ENCODE results near the gene STAC2. TPM values are rescaled to one million over a fixed set of nuclear protein-coding genes. Genes with fewer than 3 reads are reported as not detected.

Gene STAC2
- total RNA-seq, 6 experiments from 2014 or later = not detected

DNA sequence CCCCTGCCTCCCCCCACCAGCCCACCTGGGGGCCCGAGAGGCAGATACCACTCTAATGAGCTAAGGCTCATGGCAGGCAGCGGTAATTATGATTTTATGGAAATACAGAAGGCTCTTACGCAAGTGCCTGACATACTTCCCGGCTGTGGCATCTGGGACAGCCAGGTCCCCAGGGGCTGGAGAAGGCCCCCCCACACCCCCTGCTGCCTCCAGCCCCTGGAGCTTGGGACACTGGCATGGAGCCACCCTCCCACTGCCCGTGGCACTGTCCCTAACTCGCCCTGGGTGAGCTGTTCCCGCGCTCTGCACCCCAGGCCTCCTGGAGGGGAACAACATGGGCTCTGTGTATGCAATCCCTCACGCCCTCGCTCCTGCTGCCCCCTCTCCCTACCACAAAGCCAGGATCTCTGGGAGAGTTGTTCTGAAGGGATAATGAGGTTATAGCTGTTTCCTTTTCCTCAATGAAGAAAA lies 5.4 kb upstream of the STAC2 start:
- H3K9me3 Mint-ChIP-seq = no peaks in the 10 kb centered on the region; the same call in 1 of the 2 replicates
- H3K27ac Mint-ChIP-seq = 0 out of 2 replicates have a peak overlapping the region, but pooled peaks have one; percentile 61
- H3K36me3 Mint-ChIP-seq (ENCODE audit: low read depth) = no peaks in the 10 kb centered on the region
- DNase-seq = no peak
- peaks cover 5% of the 10 kb centered on the region for H3K27me3 Mint-ChIP-seq (ENCODE audit: insufficient read depth)
- TF ChIP-seq, protein P1, sequence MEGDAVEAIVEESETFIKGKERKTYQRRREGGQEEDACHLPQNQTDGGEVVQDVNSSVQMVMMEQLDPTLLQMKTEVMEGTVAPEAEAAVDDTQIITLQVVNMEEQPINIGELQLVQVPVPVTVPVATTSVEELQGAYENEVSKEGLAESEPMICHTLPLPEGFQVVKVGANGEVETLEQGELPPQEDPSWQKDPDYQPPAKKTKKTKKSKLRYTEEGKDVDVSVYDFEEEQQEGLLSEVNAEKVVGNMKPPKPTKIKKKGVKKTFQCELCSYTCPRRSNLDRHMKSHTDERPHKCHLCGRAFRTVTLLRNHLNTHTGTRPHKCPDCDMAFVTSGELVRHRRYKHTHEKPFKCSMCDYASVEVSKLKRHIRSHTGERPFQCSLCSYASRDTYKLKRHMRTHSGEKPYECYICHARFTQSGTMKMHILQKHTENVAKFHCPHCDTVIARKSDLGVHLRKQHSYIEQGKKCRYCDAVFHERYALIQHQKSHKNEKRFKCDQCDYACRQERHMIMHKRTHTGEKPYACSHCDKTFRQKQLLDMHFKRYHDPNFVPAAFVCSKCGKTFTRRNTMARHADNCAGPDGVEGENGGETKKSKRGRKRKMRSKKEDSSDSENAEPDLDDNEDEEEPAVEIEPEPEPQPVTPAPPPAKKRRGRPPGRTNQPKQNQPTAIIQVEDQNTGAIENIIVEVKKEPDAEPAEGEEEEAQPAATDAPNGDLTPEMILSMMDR (IDR thresholded peaks at IDR 0.05) = no peak
- H3K4me1 Mint-ChIP-seq (ENCODE audit: low read depth) = peaks cover 27% of the 10 kb centered on the region
- H3K4me3 Mint-ChIP-seq = no peak overlapping the region

DNA sequence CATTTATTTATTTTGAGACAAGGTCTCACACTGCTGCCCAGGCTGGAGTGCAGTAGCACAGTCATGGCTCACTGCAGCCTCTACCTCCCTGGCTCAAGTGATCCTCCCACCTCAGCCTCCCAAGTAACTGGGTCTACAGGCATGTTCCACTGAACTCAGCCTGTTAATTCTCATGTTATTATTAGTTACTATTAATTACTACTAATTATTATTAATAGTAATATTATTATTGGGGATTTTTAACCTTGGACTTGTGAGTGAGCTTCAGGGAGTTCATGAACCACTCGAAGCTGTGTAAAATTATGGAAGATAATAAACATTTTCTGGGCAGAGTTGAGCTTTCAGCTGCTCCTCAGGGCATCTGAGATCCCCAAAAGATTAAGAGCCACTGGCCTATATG lies 4.6 kb upstream of the STAC2 start:
- no peak overlapping the region for H3K4me3 Mint-ChIP-seq
- DNase-seq = no peak
- TF ChIP-seq, protein P1 (IDR thresholded peaks at IDR 0.05) = no peak
- H3K36me3 Mint-ChIP-seq (ENCODE audit: low read depth) = no peaks in the 10 kb centered on the region
- peaks cover 5% of the 10 kb centered on the region for H3K27me3 Mint-ChIP-seq (ENCODE audit: insufficient read depth)
- peaks cover 30% of the 10 kb centered on the region for H3K4me1 Mint-ChIP-seq (ENCODE audit: low read depth)
- no peaks in the 10 kb centered on the region; the same call in 1 of the 2 replicates for H3K9me3 Mint-ChIP-seq
- H3K27ac Mint-ChIP-seq = no peak overlapping the region

DNA sequence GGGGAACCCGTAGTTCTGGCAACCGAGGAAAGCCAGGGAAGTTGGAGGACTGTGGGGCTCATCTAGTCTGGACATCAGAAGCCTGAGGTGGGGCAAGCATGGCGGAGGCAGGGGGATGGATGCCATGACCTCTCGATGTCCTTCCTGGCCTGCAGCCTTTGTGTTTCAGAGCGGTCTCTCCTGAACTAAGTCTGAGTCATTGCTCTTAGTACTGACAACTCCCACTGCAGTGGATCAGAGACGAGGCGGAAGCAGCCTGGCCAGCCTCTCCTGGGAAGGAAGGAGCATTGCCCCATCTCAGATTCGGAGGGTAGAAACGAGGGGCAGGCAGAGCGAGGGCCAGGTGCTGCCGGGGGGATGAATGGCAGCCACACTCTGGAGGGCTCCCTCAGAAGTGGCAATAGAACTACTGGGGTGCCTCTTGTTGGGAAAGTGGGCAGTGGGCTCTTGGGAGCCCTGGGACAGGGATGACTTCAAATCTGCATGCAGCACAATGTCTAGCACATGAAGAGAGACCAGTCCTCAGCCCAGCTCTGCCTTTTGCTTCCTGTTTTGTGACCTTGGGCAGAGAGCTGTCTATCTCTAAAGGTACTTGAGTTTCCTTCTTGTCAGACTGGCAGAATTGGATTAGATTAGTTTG lies 3.6 kb upstream of the STAC2 start:
- peak; percentile 46 for DNase-seq
- Mint-ChIP-seq H3K27me3 (ENCODE audit: insufficient read depth) (peaks cover 8% of the 10 kb centered on the region), H3K27ac (peak overlapping the region; percentile 75), H3K36me3 (ENCODE audit: low read depth) (no peaks in the 10 kb centered on the region), H3K9me3 (no peaks in the 10 kb centered on the region; the same call in 1 of the 2 replicates), H3K4me3 (no peak overlapping the region), H3K4me1 (ENCODE audit: low read depth) (peaks cover 30% of the 10 kb centered on the region)
- TF ChIP-seq, protein P1 (IDR thresholded peaks at IDR 0.05) = no peak

DNA sequence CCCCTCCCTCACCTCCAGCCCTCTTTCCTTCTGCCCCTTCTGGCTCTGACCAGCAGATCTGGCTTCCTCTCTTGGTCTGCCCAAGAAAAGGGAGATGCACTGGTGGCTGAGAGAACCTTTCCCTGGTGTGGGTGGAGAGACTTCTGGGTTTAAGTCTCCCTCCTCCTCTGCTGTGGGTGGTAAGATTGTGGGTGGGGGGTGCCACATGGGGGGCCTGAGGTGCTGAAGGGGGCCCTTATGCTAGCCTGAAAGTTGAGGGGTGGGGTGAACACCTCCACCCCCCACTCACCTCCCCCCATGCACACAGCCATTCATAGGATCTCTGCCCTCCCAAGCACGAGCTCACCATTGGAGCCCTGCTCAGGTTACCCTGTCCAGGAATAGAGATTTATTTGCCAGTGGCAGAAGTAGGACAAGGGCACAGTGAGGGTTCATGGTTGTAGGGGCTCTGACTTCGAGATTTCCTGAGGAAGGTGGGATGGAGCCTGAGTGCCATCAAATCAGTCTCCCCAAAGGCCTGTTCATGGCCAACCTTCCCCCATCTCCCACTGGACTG lies 1.7 kb upstream of the STAC2 start:
- Mint-ChIP-seq H3K4me3 (no peak overlapping the region), H3K27me3 (ENCODE audit: insufficient read depth) (peaks cover 25% of the 10 kb centered on the region), H3K9me3 (no peaks in the 10 kb centered on the region; the same call in 1 of the 2 replicates), H3K4me1 (ENCODE audit: low read depth) (peaks cover 30% of the 10 kb centered on the region), H3K36me3 (ENCODE audit: low read depth) (no peaks in the 10 kb centered on the region), H3K27ac (no peak overlapping the region)
- no peak for DNase-seq
- TF ChIP-seq, protein P1 (IDR thresholded peaks at IDR 0.05) = no peak

DNA sequence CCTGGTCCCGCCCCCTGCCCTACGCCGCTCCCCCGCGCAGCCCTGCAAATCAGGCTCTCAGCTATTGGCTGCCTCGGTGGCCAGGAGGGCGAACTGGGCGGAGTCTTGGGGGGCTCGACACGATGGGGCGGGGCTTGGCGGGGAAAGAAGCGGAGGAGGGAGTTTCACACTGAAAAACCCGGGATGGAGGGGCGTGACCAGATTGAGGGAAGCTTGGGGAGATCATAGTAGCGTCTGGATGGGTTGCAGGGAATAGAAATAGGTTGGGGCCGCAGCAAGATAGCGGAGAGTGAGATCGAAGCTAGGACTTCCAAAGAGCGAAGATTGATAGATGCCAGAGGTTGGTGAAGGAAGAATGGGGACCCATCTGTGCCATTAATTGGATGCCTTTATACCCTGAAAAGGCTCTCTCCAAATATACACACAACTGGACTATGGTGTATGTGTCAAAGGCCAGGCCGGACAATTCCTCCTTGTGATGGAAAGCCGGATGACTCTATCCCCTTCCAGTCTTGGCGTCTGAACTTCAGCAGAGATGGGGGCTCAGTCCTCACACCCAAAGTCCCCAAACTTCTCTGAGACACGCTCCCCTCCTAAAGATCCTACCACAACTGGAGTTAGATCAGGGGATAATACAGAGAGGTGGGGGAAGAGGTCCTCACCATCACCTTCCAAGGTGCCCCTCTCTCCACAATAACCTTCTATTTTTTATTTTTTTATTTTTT lies 376 bp upstream of the STAC2 start:
- Mint-ChIP-seq H3K4me3 (peak overlapping the region; percentile 71), H3K36me3 (ENCODE audit: low read depth) (no peaks in the 10 kb centered on the region), H3K27me3 (ENCODE audit: insufficient read depth) (peaks cover 29% of the 10 kb centered on the region), H3K9me3 (no peaks in the 10 kb centered on the region; the same call in 1 of the 2 replicates), H3K27ac (no peak overlapping the region), H3K4me1 (ENCODE audit: low read depth) (peaks cover 17% of the 10 kb centered on the region)
- TF ChIP-seq, protein P1 (IDR thresholded peaks at IDR 0.05) = no peak
- DNase-seq = no peak

Data from HFFc6 (cell line).